Measurements from ENCODE around the gene NPR3. TPM values are rescaled to one million over a fixed set of nuclear protein-coding genes. Genes with fewer than 3 reads are reported as not detected.

The NPR3 gene
- total and polyA plus RNA-seq, 2 of the 8 experiments (the other 6 are each of a cell fraction or from before 2014, with no cell fraction given): not detected

DNA sequence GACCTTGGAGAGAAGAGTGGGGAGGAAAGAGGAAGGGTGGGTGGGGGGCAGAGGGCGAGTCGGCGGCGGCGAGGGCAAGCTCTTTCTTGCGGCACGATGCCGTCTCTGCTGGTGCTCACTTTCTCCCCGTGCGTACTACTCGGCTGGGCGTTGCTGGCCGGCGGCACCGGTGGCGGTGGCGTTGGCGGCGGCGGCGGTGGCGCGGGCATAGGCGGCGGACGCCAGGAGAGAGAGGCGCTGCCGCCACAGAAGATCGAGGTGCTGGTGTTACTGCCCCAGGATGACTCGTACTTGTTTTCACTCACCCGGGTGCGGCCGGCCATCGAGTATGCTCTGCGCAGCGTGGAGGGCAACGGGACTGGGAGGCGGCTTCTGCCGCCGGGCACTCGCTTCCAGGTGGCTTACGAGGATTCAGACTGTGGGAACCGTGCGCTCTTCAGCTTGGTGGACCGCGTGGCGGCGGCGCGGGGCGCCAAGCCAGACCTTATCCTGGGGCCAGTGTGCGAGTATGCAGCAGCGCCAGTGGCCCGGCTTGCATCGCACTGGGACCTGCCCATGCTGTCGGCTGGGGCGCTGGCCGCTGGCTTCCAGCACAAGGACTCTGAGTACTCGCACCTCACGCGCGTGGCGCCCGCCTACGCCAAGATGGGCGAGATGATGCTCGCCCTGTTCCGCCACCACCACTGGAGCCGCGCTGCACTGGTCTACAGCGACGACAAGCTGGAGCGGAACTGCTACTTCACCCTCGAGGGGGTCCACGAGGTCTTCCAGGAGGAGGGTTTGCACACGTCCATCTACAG, 760 bp downstream of the NPR3 start:
- POLR2A ChIA-PET (ENCODE audit: partially characterized antibody): no interaction called here
- CTCF ChIA-PET (ENCODE audit: partially characterized antibody): interaction anchor here (0.6 to 2.7 kb wide), 7 partner anchors 20 to 469 kb away, joined by 3 to 15 read pairs (median 4); no protein-coding TSS in a partner anchor
- TF ChIP-seq SP4 (IDR thresholded peaks at IDR 0.05; ENCODE audit: low read length) (no peak), RNF2 (IDR thresholded peaks at IDR 0.05; ENCODE audit: borderline replicate concordance, low read depth, low read length, missing control alignments, poor library complexity, severe bottlenecking) (peak; percentile 85), GABPA (IDR thresholded peaks at IDR 0.05; ENCODE audit: borderline replicate concordance, insufficient read depth, low read length) (0 out of 2 replicates have a peak, but pooled peaks have one; percentile 6), CHD2 (IDR thresholded peaks at IDR 0.05; ENCODE audit: low read length) (no peak), E2F6 (IDR thresholded peaks at IDR 0.05) (peak; percentile 48; the same call in 1 of the 2 replicates), SUZ12 (IDR thresholded peaks at IDR 0.05; ENCODE audit: low read length) (peak; percentile 99), NRF1 (IDR thresholded peaks at IDR 0.05; ENCODE audit: low read depth, low read length) (no peak), KDM4A (IDR thresholded peaks at IDR 0.05; ENCODE audit: low read depth, low read length, severe bottlenecking) (peak; percentile 60), CBX8 (IDR thresholded peaks at IDR 0.05; ENCODE audit: borderline replicate concordance, low read depth, low read length) (no peak), SRF (IDR thresholded peaks at IDR 0.05; ENCODE audit: low read depth, low read length) (no peak), GTF2F1 (IDR thresholded peaks at IDR 0.05; ENCODE audit: borderline replicate concordance, low read depth, low read length) (no peak)

More for the DNA sequence above, 760 bp downstream of the NPR3 start:
- H3K9me3 ChIP-seq (ENCODE audit: insufficient read depth in 2 of 2, low read depth in 1 of 2, low read length in 1 of 2): no peaks in the 10 kb centered on the region
- peaks cover 49 to 75% (median 67%) of the 10 kb centered on the region in 4 experiments for H3K27me3 ChIP-seq (replicated peaks in 1 of 4; ENCODE audit: control insufficient read depth in 3 of 4, extremely low read depth in 1 of 4, insufficient read depth in 3 of 4, low read length in 3 of 4)
- H3K36me3 ChIP-seq (ENCODE audit: control insufficient read depth in 2 of 4, insufficient read depth in 4 of 4, low read length in 3 of 4): peaks cover 0 to 5% (median 0%) of the 10 kb centered on the region in 4 experiments; a peak in 1 of 8 replicates
- peak overlapping the region in 3 of 4 experiments; percentile 26 to 55 (median 31); a peak in 7 of 8 replicates for H3K4me3 ChIP-seq (ENCODE audit: extremely low read depth in 1 of 4, insufficient read depth in 2 of 4, low read depth in 3 of 4, low read length in 4 of 4)
- no peak overlapping the region for H3K27ac ChIP-seq (ENCODE audit: low read depth, low read length)
- H2BK120ac ChIP-seq (replicated peaks; ENCODE audit: low read depth, low read length): no peak overlapping the region
- no peak overlapping the region for H4K5ac ChIP-seq (ENCODE audit: insufficient read length, low read depth, low read length)
- H2BK15ac ChIP-seq (ENCODE audit: low read length): no peak overlapping the region
- H2AFZ ChIP-seq (ENCODE audit: low read length): no peak overlapping the region
- H3K23ac ChIP-seq (ENCODE audit: insufficient read length): no peak overlapping the region
- H3K4me2 ChIP-seq (ENCODE audit: insufficient read depth in 1 of 2, low read depth in 2 of 2, low read length in 2 of 2): peak overlapping the region; percentile 84 to 95
- H3K79me1 ChIP-seq (ENCODE audit: low read depth, low read length): no peaks in the 10 kb centered on the region
- H3K79me2 ChIP-seq (ENCODE audit: control insufficient read depth in 1 of 2, insufficient read depth in 2 of 2, low read length in 2 of 2): no peaks in the 10 kb centered on the region
- H3K23me2 ChIP-seq (ENCODE audit: low read depth, low read length): peaks cover 23% of the 10 kb centered on the region
- H2BK5ac ChIP-seq (ENCODE audit: low read depth, low read length): no peak overlapping the region
- H3K4ac ChIP-seq (replicated peaks; ENCODE audit: insufficient read length, low read depth, low read length): no peak overlapping the region
- FAIRE-seq (no peak), DNase-seq (ENCODE audit: low read depth in 1 of 2, low spot score in 2 of 2) (peak in 1 of 2 experiments; percentile 71)
- no peak overlapping the region for H4K91ac ChIP-seq (replicated peaks; ENCODE audit: insufficient read length, low read length)
- H3K56ac ChIP-seq (replicated peaks; ENCODE audit: insufficient read length, low read depth, low read length): no peak overlapping the region
- H4K20me1 ChIP-seq (replicated peaks in 1 of 2; ENCODE audit: control insufficient read depth in 1 of 2, insufficient read depth in 2 of 2, low read length in 2 of 2): peaks cover 4 to 12% of the 10 kb centered on the region in 2 experiments
- H4K8ac ChIP-seq (ENCODE audit: extremely low read depth, insufficient read depth, low read length): no peak overlapping the region
- H3K18ac ChIP-seq (ENCODE audit: extremely low read depth, low read length): no peak overlapping the region
- H2BK12ac ChIP-seq (ENCODE audit: low read depth, low read length): no peak overlapping the region
- no peak overlapping the region for H2BK20ac ChIP-seq (ENCODE audit: low read length)
- H2AK5ac ChIP-seq (ENCODE audit: low read depth, low read length): no peak overlapping the region
- H3K9ac ChIP-seq (replicated peaks in 1 of 4; ENCODE audit: extremely low read depth in 1 of 4, low read depth in 3 of 4, low read length in 3 of 4): no peak overlapping the region
- 3% methylated on average over 38 of the region's 76 CpGs; no CpG with 5 or more reads in 1 of the 2 experiments for WGBS, 2 experiments (ENCODE audit: extremely low coverage in 1 of 2, insufficient coverage in 1 of 2, insufficient read length in 1 of 2, insufficient replicate concordance in 2 of 2, low coverage in 1 of 2, low lambda C conversion rate in 2 of 2, missing lambda C conversion rate in 1 of 2)
- peaks cover 0 to 27% (median 12%) of the 10 kb centered on the region in 4 experiments; a peak in 5 of 7 replicates for H3K4me1 ChIP-seq (replicated peaks in 1 of 4; ENCODE audit: control insufficient read depth in 3 of 4, insufficient read depth in 4 of 4, low read length in 3 of 4)
- H3K14ac ChIP-seq (ENCODE audit: insufficient read length): no peak overlapping the region

Data from H1 (cell line).